Measurements from ENCODE around the gene GJA4.

Gene GJA4

DNA sequence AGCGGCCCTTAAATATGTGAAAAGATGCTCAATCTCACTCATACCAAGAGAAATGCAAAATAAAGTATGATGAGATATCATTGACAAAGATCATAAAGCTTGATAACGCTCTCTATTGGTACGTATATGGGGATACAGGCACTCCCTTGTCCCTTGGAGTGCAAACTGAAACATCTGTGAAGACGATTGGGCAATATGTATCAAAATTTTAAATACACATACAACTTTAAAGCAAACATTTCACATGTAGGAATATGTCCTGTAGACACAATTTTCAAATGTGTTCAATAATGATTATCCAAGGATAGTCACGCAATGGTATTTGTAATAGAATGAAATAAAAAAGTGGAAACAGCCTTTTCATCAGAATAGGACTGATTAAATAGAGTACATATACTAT lies 13.8 kb upstream of the GJA4 start:
- TF ChIP-seq POLR2AphosphoS5 (IDR thresholded peaks at IDR 0.05; ENCODE audit: low read depth) (no peak), SPI1 (IDR thresholded peaks at IDR 0.05; ENCODE audit: borderline replicate concordance, low read depth) (no peak), GABPA (IDR thresholded peaks at IDR 0.05; ENCODE audit: low read depth) (no peak)
- TF ChIP-seq, protein P1, sequence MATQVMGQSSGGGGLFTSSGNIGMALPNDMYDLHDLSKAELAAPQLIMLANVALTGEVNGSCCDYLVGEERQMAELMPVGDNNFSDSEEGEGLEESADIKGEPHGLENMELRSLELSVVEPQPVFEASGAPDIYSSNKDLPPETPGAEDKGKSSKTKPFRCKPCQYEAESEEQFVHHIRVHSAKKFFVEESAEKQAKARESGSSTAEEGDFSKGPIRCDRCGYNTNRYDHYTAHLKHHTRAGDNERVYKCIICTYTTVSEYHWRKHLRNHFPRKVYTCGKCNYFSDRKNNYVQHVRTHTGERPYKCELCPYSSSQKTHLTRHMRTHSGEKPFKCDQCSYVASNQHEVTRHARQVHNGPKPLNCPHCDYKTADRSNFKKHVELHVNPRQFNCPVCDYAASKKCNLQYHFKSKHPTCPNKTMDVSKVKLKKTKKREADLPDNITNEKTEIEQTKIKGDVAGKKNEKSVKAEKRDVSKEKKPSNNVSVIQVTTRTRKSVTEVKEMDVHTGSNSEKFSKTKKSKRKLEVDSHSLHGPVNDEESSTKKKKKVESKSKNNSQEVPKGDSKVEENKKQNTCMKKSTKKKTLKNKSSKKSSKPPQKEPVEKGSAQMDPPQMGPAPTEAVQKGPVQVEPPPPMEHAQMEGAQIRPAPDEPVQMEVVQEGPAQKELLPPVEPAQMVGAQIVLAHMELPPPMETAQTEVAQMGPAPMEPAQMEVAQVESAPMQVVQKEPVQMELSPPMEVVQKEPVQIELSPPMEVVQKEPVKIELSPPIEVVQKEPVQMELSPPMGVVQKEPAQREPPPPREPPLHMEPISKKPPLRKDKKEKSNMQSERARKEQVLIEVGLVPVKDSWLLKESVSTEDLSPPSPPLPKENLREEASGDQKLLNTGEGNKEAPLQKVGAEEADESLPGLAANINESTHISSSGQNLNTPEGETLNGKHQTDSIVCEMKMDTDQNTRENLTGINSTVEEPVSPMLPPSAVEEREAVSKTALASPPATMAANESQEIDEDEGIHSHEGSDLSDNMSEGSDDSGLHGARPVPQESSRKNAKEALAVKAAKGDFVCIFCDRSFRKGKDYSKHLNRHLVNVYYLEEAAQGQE (IDR thresholded peaks at IDR 0.05; ENCODE audit: insufficient replicate concordance, low read depth), result no peak
- TF ChIP-seq, protein P2, sequence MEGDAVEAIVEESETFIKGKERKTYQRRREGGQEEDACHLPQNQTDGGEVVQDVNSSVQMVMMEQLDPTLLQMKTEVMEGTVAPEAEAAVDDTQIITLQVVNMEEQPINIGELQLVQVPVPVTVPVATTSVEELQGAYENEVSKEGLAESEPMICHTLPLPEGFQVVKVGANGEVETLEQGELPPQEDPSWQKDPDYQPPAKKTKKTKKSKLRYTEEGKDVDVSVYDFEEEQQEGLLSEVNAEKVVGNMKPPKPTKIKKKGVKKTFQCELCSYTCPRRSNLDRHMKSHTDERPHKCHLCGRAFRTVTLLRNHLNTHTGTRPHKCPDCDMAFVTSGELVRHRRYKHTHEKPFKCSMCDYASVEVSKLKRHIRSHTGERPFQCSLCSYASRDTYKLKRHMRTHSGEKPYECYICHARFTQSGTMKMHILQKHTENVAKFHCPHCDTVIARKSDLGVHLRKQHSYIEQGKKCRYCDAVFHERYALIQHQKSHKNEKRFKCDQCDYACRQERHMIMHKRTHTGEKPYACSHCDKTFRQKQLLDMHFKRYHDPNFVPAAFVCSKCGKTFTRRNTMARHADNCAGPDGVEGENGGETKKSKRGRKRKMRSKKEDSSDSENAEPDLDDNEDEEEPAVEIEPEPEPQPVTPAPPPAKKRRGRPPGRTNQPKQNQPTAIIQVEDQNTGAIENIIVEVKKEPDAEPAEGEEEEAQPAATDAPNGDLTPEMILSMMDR (IDR thresholded peaks at IDR 0.05; ENCODE audit: insufficient read depth, low read length), result no peak
- DNase-seq (ENCODE audit: low read depth in 1 of 2, low spot score in 1 of 2), result no peak
- H3K27ac ChIP-seq (replicated peaks), result no peak overlapping the region
- peaks cover 22% of the 10 kb centered on the region for H3K27me3 ChIP-seq (ENCODE audit: insufficient read depth, poor library complexity, severe bottlenecking)
- no peak overlapping the region for H3K4me3 ChIP-seq (replicated peaks; ENCODE audit: insufficient read depth, low read length)

DNA sequence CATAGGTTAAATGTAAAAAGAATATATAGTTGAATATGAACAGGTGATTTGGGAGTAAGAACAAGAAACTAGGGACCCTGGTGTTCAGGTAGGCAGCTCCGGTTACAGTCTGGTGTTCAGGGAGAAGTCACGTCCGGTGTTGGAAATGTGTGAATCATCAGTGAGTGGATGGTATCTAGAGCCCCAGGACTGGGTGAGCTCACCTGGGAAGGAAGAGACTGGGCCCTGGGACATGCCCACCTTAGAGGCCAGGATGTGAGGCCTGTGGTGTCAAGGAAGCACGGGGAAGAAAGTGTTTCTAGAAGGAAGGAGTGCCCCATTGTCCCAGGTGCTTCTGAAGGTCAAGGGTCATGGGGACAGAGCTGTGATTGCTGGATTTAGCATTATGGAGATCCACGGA lies 13.3 kb upstream of the GJA4 start:
- TF ChIP-seq GABPA (IDR thresholded peaks at IDR 0.05; ENCODE audit: low read depth) (no peak), POLR2AphosphoS5 (IDR thresholded peaks at IDR 0.05; ENCODE audit: low read depth) (no peak), SPI1 (IDR thresholded peaks at IDR 0.05; ENCODE audit: borderline replicate concordance, low read depth) (no peak)
- TF ChIP-seq, protein P2 (IDR thresholded peaks at IDR 0.05; ENCODE audit: insufficient read depth, low read length), result no peak
- TF ChIP-seq, protein P1 (IDR thresholded peaks at IDR 0.05; ENCODE audit: insufficient replicate concordance, low read depth), result no peak
- DNase-seq (ENCODE audit: low read depth in 1 of 2, low spot score in 1 of 2), result no peak

DNA sequence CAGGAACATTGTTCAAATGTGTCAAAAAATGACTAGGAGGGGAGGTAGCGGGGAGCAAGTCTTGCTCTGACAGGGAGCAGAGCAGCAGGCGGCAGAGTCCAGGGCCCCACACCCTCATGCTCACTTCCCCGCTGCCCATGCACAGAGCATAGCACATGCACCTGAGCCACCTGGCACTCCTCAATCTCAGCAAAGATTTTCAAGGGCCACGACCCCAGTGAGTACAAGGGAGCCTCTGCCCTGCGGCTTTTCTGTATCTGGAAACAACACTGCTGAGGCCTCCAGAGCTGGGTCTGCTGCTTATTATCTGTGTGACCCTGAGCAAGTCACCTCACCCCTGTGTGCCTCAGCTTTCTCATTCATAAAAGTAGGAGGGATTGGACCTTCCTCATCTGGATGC lies 12.8 kb upstream of the GJA4 start:
- TF ChIP-seq, protein P2 (IDR thresholded peaks at IDR 0.05; ENCODE audit: insufficient read depth, low read length), result no peak
- Histone ChIP-seq H3K27ac (replicated peaks) (no peak overlapping the region), H3K27me3 (ENCODE audit: insufficient read depth, poor library complexity, severe bottlenecking) (peaks cover 22% of the 10 kb centered on the region), H3K4me3 (replicated peaks; ENCODE audit: insufficient read depth, low read length) (no peak overlapping the region)
- DNase-seq (ENCODE audit: low read depth in 1 of 2, low spot score in 1 of 2), result no peak

More for the DNA sequence above, 13.3 kb upstream of the GJA4 start:
- Histone ChIP-seq H3K27me3 (ENCODE audit: insufficient read depth, poor library complexity, severe bottlenecking) (peaks cover 22% of the 10 kb centered on the region), H3K4me3 (replicated peaks; ENCODE audit: insufficient read depth, low read length) (no peak overlapping the region), H3K27ac (replicated peaks) (no peak overlapping the region)

DNA sequence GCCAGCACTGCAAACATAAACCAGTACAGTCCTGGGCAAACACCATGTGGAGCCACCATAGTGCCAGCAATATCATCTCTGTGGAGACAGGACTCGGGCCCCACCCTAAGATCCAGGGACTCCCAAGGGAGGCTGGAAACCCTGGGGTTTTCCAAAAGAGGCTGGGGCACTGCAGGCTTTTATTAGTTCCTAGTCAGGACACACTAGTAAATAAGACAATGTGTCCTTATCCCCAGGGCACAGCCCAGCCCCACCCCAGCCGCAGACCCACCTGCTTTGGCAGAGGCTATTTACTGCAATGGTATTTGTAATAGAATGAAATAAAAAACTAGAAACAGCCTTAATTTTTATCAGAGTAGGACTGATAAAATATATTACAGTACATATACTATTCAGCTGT lies 12.3 kb upstream of the GJA4 start:
- TF ChIP-seq POLR2AphosphoS5 (IDR thresholded peaks at IDR 0.05; ENCODE audit: low read depth), result no peak
- no peak for TF ChIP-seq GABPA (IDR thresholded peaks at IDR 0.05; ENCODE audit: low read depth)
- TF ChIP-seq, protein P1 (IDR thresholded peaks at IDR 0.05; ENCODE audit: insufficient replicate concordance, low read depth), result no peak
- no peak for TF ChIP-seq SPI1 (IDR thresholded peaks at IDR 0.05; ENCODE audit: borderline replicate concordance, low read depth)
- TF ChIP-seq, protein P2 (IDR thresholded peaks at IDR 0.05; ENCODE audit: insufficient read depth, low read length), result no peak
- Histone ChIP-seq H3K27ac (replicated peaks) (no peak overlapping the region), H3K27me3 (ENCODE audit: insufficient read depth, poor library complexity, severe bottlenecking) (peaks cover 22% of the 10 kb centered on the region), H3K4me3 (replicated peaks; ENCODE audit: insufficient read depth, low read length) (no peak overlapping the region)
- DNase-seq (ENCODE audit: low read depth in 1 of 2, low spot score in 1 of 2), result no peak

Data from HL-60 (cell line).